Lower lobe of right lung (tissue), 2 donors: ENCODE data around the gene FBN3. TPM values are rescaled to one million over a fixed set of nuclear protein-coding genes. Genes with fewer than 3 reads are reported as not detected.

Experiments
- ATAC-seq, 2 donors: fragments of 200-7000 bp; cut with Tn5 transposase; one replicate each; pipeline ENCODE4 v1.9.1; 2020 to 2022; ENCODE audit warnings: mild to moderate bottlenecking in 2 of 2, moderate library complexity in 2 of 2
- DNase-seq: peaks from one replicate; pipeline ENCODE4 v3.0.0-alpha.2; 2020
- H3K27ac ChIP-seq: fragments of 200-600 bp; one replicate; pipeline ENCODE4 v1.8.0; 2022
- H3K27me3 ChIP-seq: fragments of 200-600 bp; one replicate; pipeline ENCODE4 v1.8.0; 2022; ENCODE audit warnings: low read depth
- H3K36me3 ChIP-seq: fragments of 200-600 bp; one replicate; pipeline ENCODE4 v1.8.0; 2022; ENCODE audit warnings: mild to moderate bottlenecking
- H3K4me1 ChIP-seq: fragments of 200-600 bp; one replicate; pipeline ENCODE4 v1.8.0; 2022
- H3K4me3 ChIP-seq: fragments of 200-600 bp; one replicate; pipeline ENCODE4 v1.8.0; 2022; ENCODE audit warnings: mild to moderate bottlenecking
- H3K9me3 ChIP-seq: fragments of 200-600 bp; one replicate; pipeline ENCODE4 v1.8.0; 2022
- CTCF ChIP-seq: fragments of 200-600 bp; IDR thresholded peaks from one replicate; pipeline ENCODE4 v1.8.0; 2022; ENCODE audit warnings: antibody characterized with exemption, mild to moderate bottlenecking
- intact Hi-C: fragments of 100-400 bp; cut with DNase I; formaldehyde crosslinking; loops from one replicate; pipeline ENCODE4 v1.11.0; 2022
- total RNA-seq: library from RNA; stranded (reverse); fragmentation: NEBNext Ultra II Directional; extraction: Animal tissue kit (Norgen Biotek cat#: 25700); gene quantifications from one replicate; pipeline ENCODE4 v1.2.1, GENCODE V29; 2021
- donor health status: DM: no; HTN: yes; CAD: no; lungs with severe emphysema.

Gene FBN3
- total RNA-seq, 1 donor from 2014 or later = 7.0 TPM

- no peaks in the 10 kb centered on the region for H3K4me1 ChIP-seq
- TF ChIP-seq CTCF = no peak
- no peaks in the 10 kb centered on the region for H3K9me3 ChIP-seq
- H3K27me3 ChIP-seq = no peaks in the 10 kb centered on the region
- no peak overlapping the region for H3K27ac ChIP-seq
- ATAC-seq (no peak), DNase-seq (no peak)
- no peaks in the 10 kb centered on the region for H3K36me3 ChIP-seq
- H3K4me3 ChIP-seq = no peak overlapping the region
- intact Hi-C loops = no loop called here
Measured at GRCh38 chr19:8131517-8131916, 17.9 kb downstream of the FBN3 start.

- Histone ChIP-seq H3K36me3 (no peaks in the 10 kb centered on the region), H3K27me3 (no peaks in the 10 kb centered on the region), H3K9me3 (no peaks in the 10 kb centered on the region), H3K27ac (no peak overlapping the region), H3K4me3 (no peak overlapping the region), H3K4me1 (no peaks in the 10 kb centered on the region)
- ATAC-seq = no peak
- TF ChIP-seq CTCF = no peak
- no peak for DNase-seq
- intact Hi-C loops = no loop called here
Measured at GRCh38 chr19:8129061-8129618, 20.3 kb downstream of the FBN3 start.

GRCh38 chr19:8128551-8128950 is 20.8 kb downstream of the FBN3 start:
- no peak overlapping the region for H3K4me3 ChIP-seq
- H3K4me1 ChIP-seq = no peaks in the 10 kb centered on the region
- H3K27ac ChIP-seq = no peak overlapping the region
- DNase-seq = no peak
- ATAC-seq = no peak
- no peaks in the 10 kb centered on the region for H3K36me3 ChIP-seq
- intact Hi-C loops = no loop called here
- TF ChIP-seq CTCF = no peak
- H3K9me3 ChIP-seq = no peaks in the 10 kb centered on the region
- no peaks in the 10 kb centered on the region for H3K27me3 ChIP-seq

GRCh38 chr19:8127311-8127710 is 22.1 kb downstream of the FBN3 start:
- Histone ChIP-seq H3K4me1 (no peaks in the 10 kb centered on the region), H3K27me3 (no peaks in the 10 kb centered on the region), H3K4me3 (no peak overlapping the region), H3K27ac (no peak overlapping the region), H3K9me3 (no peaks in the 10 kb centered on the region), H3K36me3 (no peaks in the 10 kb centered on the region)
- ATAC-seq (no peak), DNase-seq (no peak)
- intact Hi-C loops = no loop called here
- TF ChIP-seq CTCF = no peak

GRCh38 chr19:8126511-8126910 is 22.9 kb downstream of the FBN3 start:
- H3K9me3 ChIP-seq = no peaks in the 10 kb centered on the region
- no peak for TF ChIP-seq CTCF

GRCh38 chr19:8126008-8126407 is 23.4 kb downstream of the FBN3 start:
- DNase-seq = no peak

More at GRCh38 chr19:8126511-8126910, 22.9 kb downstream of the FBN3 start:
- intact Hi-C loops = no loop called here
- H3K4me1 ChIP-seq = no peaks in the 10 kb centered on the region
- H3K27me3 ChIP-seq = no peaks in the 10 kb centered on the region
- no peaks in the 10 kb centered on the region for H3K36me3 ChIP-seq
- no peak overlapping the region for H3K27ac ChIP-seq
- ATAC-seq (no peak), DNase-seq (no peak)
- H3K4me3 ChIP-seq = no peak overlapping the region

More at GRCh38 chr19:8126008-8126407, 23.4 kb downstream of the FBN3 start:
- ATAC-seq = no peak
- Histone ChIP-seq H3K4me3 (no peak overlapping the region), H3K4me1 (no peaks in the 10 kb centered on the region), H3K36me3 (no peaks in the 10 kb centered on the region), H3K27ac (no peak overlapping the region), H3K27me3 (no peaks in the 10 kb centered on the region), H3K9me3 (no peaks in the 10 kb centered on the region)
- TF ChIP-seq CTCF = no peak
- intact Hi-C loops = no loop called here
